OCI-LY3 (cell line): ENCODE data around the gene CMIP.

Source experiments
- EZH2phosphoT487 ChIP-seq: fragments of 200-600 bp; shearing (Covaris generic); IDR thresholded peaks from 2 replicates; pipeline ENCODE4 v1.6.1; 2018; ENCODE audit warnings: antibody characterized with exemption, mixed run types, low read depth
- TF ChIP-seq, protein P1 (sequence below): fragments of 200-600, 300-600 bp; sonication (generic); IDR thresholded peaks from 2 replicates; pipeline ENCODE4 v1.5.1; 2014; ENCODE audit warnings: antibody characterized with exemption, low read length, low read depth

DNA sequence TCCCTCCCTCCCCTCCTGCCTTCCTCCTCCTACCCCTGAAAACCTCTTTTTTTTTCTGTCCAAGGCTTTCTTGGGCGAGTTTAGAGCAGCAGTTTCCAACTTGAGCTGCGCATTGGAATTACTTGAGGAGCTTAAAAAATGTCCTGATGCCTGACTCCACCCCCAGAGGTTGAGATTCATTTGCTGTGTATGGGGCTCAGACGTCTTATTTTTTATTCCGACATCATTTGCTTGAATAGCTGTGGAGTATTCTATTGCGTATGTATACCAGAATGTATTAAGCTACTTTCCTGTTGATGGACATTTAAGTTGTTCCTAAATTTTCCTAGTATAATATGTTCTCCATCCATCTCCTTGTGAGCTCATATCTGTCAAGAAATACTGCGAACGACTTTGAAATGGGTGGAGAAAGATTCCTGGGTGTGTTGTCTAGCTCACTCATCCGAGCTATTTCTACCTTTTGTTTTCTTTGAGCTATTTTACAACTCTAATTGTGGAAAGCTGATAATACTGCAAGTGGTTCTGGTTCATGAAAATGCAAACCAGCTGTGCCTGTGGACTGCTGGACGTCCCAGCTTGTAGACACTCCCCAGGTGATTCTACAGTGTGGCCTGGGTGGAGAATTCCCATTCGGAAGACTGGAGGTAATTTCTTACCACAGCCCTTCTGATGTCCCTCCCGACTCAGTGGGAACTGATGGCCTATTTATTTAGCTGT, 40.5 kb downstream of the CMIP start:
- TF ChIP-seq, protein P1, sequence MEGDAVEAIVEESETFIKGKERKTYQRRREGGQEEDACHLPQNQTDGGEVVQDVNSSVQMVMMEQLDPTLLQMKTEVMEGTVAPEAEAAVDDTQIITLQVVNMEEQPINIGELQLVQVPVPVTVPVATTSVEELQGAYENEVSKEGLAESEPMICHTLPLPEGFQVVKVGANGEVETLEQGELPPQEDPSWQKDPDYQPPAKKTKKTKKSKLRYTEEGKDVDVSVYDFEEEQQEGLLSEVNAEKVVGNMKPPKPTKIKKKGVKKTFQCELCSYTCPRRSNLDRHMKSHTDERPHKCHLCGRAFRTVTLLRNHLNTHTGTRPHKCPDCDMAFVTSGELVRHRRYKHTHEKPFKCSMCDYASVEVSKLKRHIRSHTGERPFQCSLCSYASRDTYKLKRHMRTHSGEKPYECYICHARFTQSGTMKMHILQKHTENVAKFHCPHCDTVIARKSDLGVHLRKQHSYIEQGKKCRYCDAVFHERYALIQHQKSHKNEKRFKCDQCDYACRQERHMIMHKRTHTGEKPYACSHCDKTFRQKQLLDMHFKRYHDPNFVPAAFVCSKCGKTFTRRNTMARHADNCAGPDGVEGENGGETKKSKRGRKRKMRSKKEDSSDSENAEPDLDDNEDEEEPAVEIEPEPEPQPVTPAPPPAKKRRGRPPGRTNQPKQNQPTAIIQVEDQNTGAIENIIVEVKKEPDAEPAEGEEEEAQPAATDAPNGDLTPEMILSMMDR = no peak
- no peak for TF ChIP-seq EZH2phosphoT487
